ENCODE results near the gene PHF5A. TPM values are rescaled to one million over a fixed set of nuclear protein-coding genes. Genes with fewer than 3 reads are reported as not detected.
"Not testable (repeated sequence)": the region's sequence is repeated elsewhere in the genome, so short reads cannot be mapped to it uniquely, and the experiment has no call there.

The PHF5A gene
- total and polyA plus RNA-seq, 4 donors = 28.9 to 89.6 (median 40.0) TPM

GRCh38 chr22:41435560-41435959 lies 32.9 kb downstream of the PHF5A start:
- no peak for ATAC-seq (ENCODE audit: insufficient read depth, low FRiP score)
- Histone ChIP-seq H3K4me1 (ENCODE audit: control insufficient read depth in 5 of 5, insufficient read depth in 5 of 5, low read length in 5 of 5) (peaks cover 0 to 8% (median 0%) of the 10 kb centered on the region in 5 donors), H3K9me3 (ENCODE audit: control insufficient read depth in 4 of 4, insufficient read depth in 3 of 4, low read length in 3 of 4) (no peaks in the 10 kb centered on the region), H3K36me3 (ENCODE audit: control insufficient read depth in 4 of 4, insufficient read depth in 4 of 4, low read length in 4 of 4) (peaks cover 34 to 54% (median 40%) of the 10 kb centered on the region in 4 donors), H3K4me3 (no peak overlapping the region), H3K27me3 (ENCODE audit: control insufficient read depth in 3 of 3, insufficient read depth in 3 of 3, low read length in 2 of 3) (no peaks in the 10 kb centered on the region), H3K9ac (ENCODE audit: insufficient read depth in 1 of 2, low read length in 2 of 2) (no peak overlapping the region), H3K27ac (ENCODE audit: low read depth in 1 of 2, low read length in 1 of 2) (no peak overlapping the region)
- no peak for TF ChIP-seq CTCF (IDR thresholded peaks at IDR 0.05; ENCODE audit: control extremely low read depth, extremely low read depth)
- DNase-seq = no peak
- 76 to 89% methylated on average over 4 of the region's 4 CpGs for WGBS, 2 donors

GRCh38 chr22:41434361-41435003 lies 34.0 kb downstream of the PHF5A start:
- not testable (repeated sequence) for ATAC-seq (ENCODE audit: insufficient read depth, low FRiP score)
- peaks cover 31 to 56% (median 38%) of the 10 kb centered on the region in 4 donors for H3K36me3 ChIP-seq (ENCODE audit: control insufficient read depth in 4 of 4, insufficient read depth in 4 of 4, low read length in 4 of 4)

GRCh38 chr22:41433480-41433879 lies 35.0 kb downstream of the PHF5A start:
- WGBS, 2 donors = 86 to 88% methylated on average over 1 of the region's 1 CpG
- not testable (repeated sequence) for H3K4me1 ChIP-seq (ENCODE audit: control insufficient read depth in 5 of 5, insufficient read depth in 5 of 5, low read length in 5 of 5); DNase-seq; H3K27ac ChIP-seq (ENCODE audit: low read depth in 1 of 2, low read length in 1 of 2); ATAC-seq (ENCODE audit: insufficient read depth, low FRiP score); H3K9me3 ChIP-seq (ENCODE audit: control insufficient read depth in 4 of 4, insufficient read depth in 3 of 4, low read length in 3 of 4); H3K4me3 ChIP-seq; H3K27me3 ChIP-seq (ENCODE audit: control insufficient read depth in 3 of 3, insufficient read depth in 3 of 3, low read length in 2 of 3); H3K9ac ChIP-seq (ENCODE audit: insufficient read depth in 1 of 2, low read length in 2 of 2)
- H3K36me3 ChIP-seq (ENCODE audit: control insufficient read depth in 4 of 4, insufficient read depth in 4 of 4, low read length in 4 of 4) = peaks cover 27 to 55% (median 33%) of the 10 kb centered on the region in 4 donors

More at GRCh38 chr22:41434361-41435003, 34.0 kb downstream of the PHF5A start:
- not testable (repeated sequence) for H3K27me3 ChIP-seq (ENCODE audit: control insufficient read depth in 3 of 3, insufficient read depth in 3 of 3, low read length in 2 of 3); H3K9ac ChIP-seq (ENCODE audit: insufficient read depth in 1 of 2, low read length in 2 of 2); H3K4me1 ChIP-seq (ENCODE audit: control insufficient read depth in 5 of 5, insufficient read depth in 5 of 5, low read length in 5 of 5); H3K4me3 ChIP-seq; DNase-seq; H3K9me3 ChIP-seq (ENCODE audit: control insufficient read depth in 4 of 4, insufficient read depth in 3 of 4, low read length in 3 of 4)
- 82 to 88% methylated on average over 4 to 5 of the region's 5 CpGs for WGBS, 2 donors
- peak overlapping the region in 1 of 2 donors; percentile 49 for H3K27ac ChIP-seq (ENCODE audit: low read depth in 1 of 2, low read length in 1 of 2)

- Histone ChIP-seq H3K9ac (ENCODE audit: insufficient read depth in 1 of 2, low read length in 2 of 2) (no peak overlapping the region), H3K4me3 (no peak overlapping the region), H3K27me3 (ENCODE audit: control insufficient read depth in 3 of 3, insufficient read depth in 3 of 3, low read length in 2 of 3) (no peaks in the 10 kb centered on the region), H3K4me1 (ENCODE audit: control insufficient read depth in 5 of 5, insufficient read depth in 5 of 5, low read length in 5 of 5) (peaks cover 0 to 5% (median 0%) of the 10 kb centered on the region in 5 donors), H3K36me3 (ENCODE audit: control insufficient read depth in 4 of 4, insufficient read depth in 4 of 4, low read length in 4 of 4) (peaks cover 20 to 43% (median 25%) of the 10 kb centered on the region in 4 donors), H3K9me3 (ENCODE audit: control insufficient read depth in 4 of 4, insufficient read depth in 3 of 4, low read length in 3 of 4) (no peaks in the 10 kb centered on the region), H3K27ac (ENCODE audit: low read depth in 1 of 2, low read length in 1 of 2) (no peak overlapping the region)
- ATAC-seq (ENCODE audit: insufficient read depth, low FRiP score) (no peak), DNase-seq (no peak)
- no peak for TF ChIP-seq CTCF (IDR thresholded peaks at IDR 0.05; ENCODE audit: control extremely low read depth, extremely low read depth)
- WGBS, 2 donors = 90 to 91% methylated on average over 6 of the region's 6 CpGs
Observed at GRCh38 chr22:41431656-41432055, 36.8 kb downstream of the PHF5A start.
